Measurements from ENCODE around the gene TACSTD2. TPM values are rescaled to one million over a fixed set of nuclear protein-coding genes. Genes with fewer than 3 reads are reported as not detected.

TACSTD2 gene
- total and polyA plus RNA-seq, 2 of the 13 experiments (the other 11 are each of a cell fraction or from before 2014, with no cell fraction given) = not detected

DNA sequence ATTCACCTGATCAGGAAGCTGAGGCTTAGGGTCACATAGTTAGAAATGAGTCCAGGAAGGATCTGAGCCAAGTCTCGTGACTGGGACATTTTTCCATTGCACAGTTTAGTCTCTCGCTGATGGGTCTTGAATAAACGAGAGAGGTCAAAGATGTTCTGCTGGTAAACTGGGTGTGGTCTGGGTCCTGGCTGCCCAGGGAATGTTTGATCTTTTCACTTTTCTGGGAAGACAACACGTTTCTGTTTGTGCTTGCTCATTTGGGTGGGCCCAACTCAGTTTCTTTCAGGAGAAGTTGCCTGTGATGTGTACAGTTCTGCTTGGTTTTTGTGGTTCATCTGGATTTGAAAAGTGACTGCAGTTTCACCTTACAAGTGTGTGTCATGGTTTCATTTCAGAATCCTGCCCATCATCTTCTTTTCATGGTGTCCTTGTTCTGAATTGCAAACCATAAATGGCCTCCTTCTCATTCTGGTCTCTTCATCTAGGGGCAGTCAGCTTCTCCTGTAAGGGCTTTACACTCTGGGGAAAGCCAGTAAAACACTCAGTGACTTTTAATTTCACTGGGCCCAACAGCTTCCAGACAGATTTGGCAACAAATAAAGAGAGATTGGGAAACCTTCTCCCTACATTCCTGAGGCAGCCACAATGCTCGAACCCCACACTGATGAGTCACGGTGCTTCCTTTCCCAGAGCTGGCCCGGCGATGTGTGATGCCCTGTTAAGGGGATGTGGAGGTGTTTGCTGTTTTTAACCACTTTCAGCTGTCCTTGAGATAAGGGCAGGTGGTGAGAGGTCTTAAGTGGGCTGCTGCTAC, 7.2 kb upstream of the TACSTD2 start (continued):
- TF ChIP-seq CREM (IDR thresholded peaks at IDR 0.05) (no peak), CREM (CRISPR knock-in tag; IDR thresholded peaks at IDR 0.05) (no peak), TBX3 (IDR thresholded peaks at IDR 0.05; ENCODE audit: borderline replicate concordance) (no peak), DNMT3B (CRISPR knock-in tag; conservative IDR thresholded peaks at IDR 0.05) (no peak), JUNB (CRISPR knock-in tag; IDR thresholded peaks at IDR 0.05; ENCODE audit: borderline replicate concordance) (no peak), ZNF737 (CRISPR knock-in tag; IDR thresholded peaks at IDR 0.05; ENCODE audit: borderline replicate concordance) (no peak)
- TF ChIP-seq, protein P1, sequence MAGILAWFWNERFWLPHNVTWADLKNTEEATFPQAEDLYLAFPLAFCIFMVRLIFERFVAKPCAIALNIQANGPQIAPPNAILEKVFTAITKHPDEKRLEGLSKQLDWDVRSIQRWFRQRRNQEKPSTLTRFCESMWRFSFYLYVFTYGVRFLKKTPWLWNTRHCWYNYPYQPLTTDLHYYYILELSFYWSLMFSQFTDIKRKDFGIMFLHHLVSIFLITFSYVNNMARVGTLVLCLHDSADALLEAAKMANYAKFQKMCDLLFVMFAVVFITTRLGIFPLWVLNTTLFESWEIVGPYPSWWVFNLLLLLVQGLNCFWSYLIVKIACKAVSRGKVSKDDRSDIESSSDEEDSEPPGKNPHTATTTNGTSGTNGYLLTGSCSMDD (CRISPR knock-in tag; IDR thresholded peaks at IDR 0.05) = no peak

DNA sequence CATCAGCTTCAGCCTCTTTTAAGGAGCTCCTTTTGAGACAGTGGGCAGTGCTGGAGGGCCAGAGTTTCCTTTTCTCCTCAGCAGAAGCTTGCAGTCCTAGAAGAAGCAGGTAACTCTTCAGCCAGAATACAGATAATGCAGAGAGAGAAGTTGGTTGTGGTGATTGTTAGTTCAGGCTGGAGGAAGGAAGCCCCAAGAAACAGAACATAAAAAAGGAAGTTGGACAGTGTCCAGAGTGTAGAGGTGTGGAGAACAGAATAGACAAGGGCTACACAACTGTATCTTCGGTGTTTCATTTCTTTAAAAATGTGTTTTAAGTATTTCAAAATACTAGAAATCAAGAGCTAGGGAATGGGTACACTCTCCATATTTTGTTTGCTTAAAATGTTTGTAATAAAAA, 6.4 kb upstream of the TACSTD2 start:
- no TSS peak for BruUV-seq (replicated peaks)
- ATAC-seq (no peak), DNase-seq (ENCODE audit: low spot score) (no peak), FAIRE-seq (no peak)
- in situ Hi-C loops (cut with HindIII; ENCODE audit: extremely low pct_ligation_motif_present, low pct_unique_long_range_greater_than_20kb) (no loop called here), intact Hi-C loops (cut with micrococcal nuclease; ENCODE audit: unreplicated experiment) (no loop called here)
- Histone ChIP-seq H4K20me1 (ENCODE audit: insufficient read depth, low read length) (no peaks in the 10 kb centered on the region), H3K4me2 (ENCODE audit: low read depth, low read length) (no peak overlapping the region), H3K79me2 (ENCODE audit: insufficient read depth, low read length) (no peaks in the 10 kb centered on the region), H2AFZ (ENCODE audit: low read length) (no peak overlapping the region), H3K9me3 (ENCODE audit: low read length) (no peaks in the 10 kb centered on the region), H3K4me3 (replicated peaks in 1 of 3; ENCODE audit: insufficient read depth in 1 of 3, low read depth in 2 of 3, low read length in 3 of 3) (no peak overlapping the region), H3K9ac (ENCODE audit: insufficient read depth, low read depth, low read length) (no peak overlapping the region), H3K36me3 (replicated peaks in 1 of 2; ENCODE audit: control insufficient read depth in 1 of 2, insufficient read depth in 2 of 2, low read length in 2 of 2) (no peaks in the 10 kb centered on the region), H3K4me1 (ENCODE audit: insufficient read depth, low read length) (peaks cover 16% of the 10 kb centered on the region), H3K27ac (ENCODE audit: extremely low read length, insufficient read depth, low read length) (no peak overlapping the region), H3K27me3 (ENCODE audit: control insufficient read depth in 1 of 2, insufficient read depth in 2 of 2, low read length in 2 of 2) (no peaks in the 10 kb centered on the region; a peak in 1 of 5 replicates)
- CTCF ChIA-PET (ENCODE audit: low intra/inter-chr PET ratio, low total read pairs) = no interaction called here
- 53% methylated on average over 1 of the region's 1 CpG for WGBS (ENCODE audit: low lambda C conversion rate)
- POLR2A ChIA-PET = no interaction called here
- TF ChIP-seq, protein P2, sequence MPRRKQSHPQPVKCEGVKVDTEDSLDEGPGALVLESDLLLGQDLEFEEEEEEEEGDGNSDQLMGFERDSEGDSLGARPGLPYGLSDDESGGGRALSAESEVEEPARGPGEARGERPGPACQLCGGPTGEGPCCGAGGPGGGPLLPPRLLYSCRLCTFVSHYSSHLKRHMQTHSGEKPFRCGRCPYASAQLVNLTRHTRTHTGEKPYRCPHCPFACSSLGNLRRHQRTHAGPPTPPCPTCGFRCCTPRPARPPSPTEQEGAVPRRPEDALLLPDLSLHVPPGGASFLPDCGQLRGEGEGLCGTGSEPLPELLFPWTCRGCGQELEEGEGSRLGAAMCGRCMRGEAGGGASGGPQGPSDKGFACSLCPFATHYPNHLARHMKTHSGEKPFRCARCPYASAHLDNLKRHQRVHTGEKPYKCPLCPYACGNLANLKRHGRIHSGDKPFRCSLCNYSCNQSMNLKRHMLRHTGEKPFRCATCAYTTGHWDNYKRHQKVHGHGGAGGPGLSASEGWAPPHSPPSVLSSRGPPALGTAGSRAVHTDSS (CRISPR knock-in tag; conservative IDR thresholded peaks at IDR 0.05) = no peak
- TF ChIP-seq, protein P3, sequence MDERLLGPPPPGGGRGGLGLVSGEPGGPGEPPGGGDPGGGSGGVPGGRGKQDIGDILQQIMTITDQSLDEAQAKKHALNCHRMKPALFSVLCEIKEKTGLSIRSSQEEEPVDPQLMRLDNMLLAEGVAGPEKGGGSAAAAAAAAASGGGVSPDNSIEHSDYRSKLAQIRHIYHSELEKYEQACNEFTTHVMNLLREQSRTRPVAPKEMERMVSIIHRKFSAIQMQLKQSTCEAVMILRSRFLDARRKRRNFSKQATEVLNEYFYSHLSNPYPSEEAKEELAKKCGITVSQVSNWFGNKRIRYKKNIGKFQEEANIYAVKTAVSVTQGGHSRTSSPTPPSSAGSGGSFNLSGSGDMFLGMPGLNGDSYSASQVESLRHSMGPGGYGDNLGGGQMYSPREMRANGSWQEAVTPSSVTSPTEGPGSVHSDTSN (CRISPR knock-in tag; IDR thresholded peaks at IDR 0.05) = no peak
- TF ChIP-seq, protein P4, sequence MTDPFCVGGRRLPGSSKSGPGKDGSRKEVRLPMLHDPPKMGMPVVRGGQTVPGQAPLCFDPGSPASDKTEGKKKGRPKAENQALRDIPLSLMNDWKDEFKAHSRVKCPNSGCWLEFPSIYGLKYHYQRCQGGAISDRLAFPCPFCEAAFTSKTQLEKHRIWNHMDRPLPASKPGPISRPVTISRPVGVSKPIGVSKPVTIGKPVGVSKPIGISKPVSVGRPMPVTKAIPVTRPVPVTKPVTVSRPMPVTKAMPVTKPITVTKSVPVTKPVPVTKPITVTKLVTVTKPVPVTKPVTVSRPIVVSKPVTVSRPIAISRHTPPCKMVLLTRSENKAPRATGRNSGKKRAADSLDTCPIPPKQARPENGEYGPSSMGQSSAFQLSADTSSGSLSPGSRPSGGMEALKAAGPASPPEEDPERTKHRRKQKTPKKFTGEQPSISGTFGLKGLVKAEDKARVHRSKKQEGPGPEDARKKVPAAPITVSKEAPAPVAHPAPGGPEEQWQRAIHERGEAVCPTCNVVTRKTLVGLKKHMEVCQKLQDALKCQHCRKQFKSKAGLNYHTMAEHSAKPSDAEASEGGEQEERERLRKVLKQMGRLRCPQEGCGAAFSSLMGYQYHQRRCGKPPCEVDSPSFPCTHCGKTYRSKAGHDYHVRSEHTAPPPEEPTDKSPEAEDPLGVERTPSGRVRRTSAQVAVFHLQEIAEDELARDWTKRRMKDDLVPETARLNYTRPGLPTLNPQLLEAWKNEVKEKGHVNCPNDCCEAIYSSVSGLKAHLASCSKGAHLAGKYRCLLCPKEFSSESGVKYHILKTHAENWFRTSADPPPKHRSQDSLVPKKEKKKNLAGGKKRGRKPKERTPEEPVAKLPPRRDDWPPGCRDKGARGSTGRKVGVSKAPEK (CRISPR knock-in tag; IDR thresholded peaks at IDR 0.05; ENCODE audit: borderline replicate concordance) = no peak
- TF ChIP-seq ZNF878 (CRISPR knock-in tag; IDR thresholded peaks at IDR 0.05) = no peak
- TF ChIP-seq, protein P5, sequence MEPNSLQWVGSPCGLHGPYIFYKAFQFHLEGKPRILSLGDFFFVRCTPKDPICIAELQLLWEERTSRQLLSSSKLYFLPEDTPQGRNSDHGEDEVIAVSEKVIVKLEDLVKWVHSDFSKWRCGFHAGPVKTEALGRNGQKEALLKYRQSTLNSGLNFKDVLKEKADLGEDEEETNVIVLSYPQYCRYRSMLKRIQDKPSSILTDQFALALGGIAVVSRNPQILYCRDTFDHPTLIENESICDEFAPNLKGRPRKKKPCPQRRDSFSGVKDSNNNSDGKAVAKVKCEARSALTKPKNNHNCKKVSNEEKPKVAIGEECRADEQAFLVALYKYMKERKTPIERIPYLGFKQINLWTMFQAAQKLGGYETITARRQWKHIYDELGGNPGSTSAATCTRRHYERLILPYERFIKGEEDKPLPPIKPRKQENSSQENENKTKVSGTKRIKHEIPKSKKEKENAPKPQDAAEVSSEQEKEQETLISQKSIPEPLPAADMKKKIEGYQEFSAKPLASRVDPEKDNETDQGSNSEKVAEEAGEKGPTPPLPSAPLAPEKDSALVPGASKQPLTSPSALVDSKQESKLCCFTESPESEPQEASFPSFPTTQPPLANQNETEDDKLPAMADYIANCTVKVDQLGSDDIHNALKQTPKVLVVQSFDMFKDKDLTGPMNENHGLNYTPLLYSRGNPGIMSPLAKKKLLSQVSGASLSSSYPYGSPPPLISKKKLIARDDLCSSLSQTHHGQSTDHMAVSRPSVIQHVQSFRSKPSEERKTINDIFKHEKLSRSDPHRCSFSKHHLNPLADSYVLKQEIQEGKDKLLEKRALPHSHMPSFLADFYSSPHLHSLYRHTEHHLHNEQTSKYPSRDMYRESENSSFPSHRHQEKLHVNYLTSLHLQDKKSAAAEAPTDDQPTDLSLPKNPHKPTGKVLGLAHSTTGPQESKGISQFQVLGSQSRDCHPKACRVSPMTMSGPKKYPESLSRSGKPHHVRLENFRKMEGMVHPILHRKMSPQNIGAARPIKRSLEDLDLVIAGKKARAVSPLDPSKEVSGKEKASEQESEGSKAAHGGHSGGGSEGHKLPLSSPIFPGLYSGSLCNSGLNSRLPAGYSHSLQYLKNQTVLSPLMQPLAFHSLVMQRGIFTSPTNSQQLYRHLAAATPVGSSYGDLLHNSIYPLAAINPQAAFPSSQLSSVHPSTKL (CRISPR knock-in tag; IDR thresholded peaks at IDR 0.05) = no peak

All from HepG2 (cell line).